GM18507 (cell line): Measurements from ENCODE around the gene AKIP1.
"Not testable (repeated sequence)": the region's sequence is repeated elsewhere in the genome, so short reads cannot be mapped to it uniquely, and the experiment has no call there.

Experiments
- DNase-seq: peaks from one replicate; pipeline ENCODE4 v3.0.0; 2011; ENCODE audit warnings: low read depth; ENCODE audit not compliant: insufficient read length; ENCODE audit errors: extremely low spot score
- FAIRE-seq: peaks from 2 replicates; lab custom pipeline; 2011; peaks lifted over from hg19 to GRCh38; lab: Jason Lieb, UNC

Gene AKIP1, protein sequence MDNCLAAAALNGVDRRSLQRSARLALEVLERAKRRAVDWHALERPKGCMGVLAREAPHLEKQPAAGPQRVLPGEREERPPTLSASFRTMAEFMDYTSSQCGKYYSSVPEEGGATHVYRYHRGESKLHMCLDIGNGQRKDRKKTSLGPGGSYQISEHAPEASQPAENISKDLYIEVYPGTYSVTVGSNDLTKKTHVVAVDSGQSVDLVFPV

DNA sequence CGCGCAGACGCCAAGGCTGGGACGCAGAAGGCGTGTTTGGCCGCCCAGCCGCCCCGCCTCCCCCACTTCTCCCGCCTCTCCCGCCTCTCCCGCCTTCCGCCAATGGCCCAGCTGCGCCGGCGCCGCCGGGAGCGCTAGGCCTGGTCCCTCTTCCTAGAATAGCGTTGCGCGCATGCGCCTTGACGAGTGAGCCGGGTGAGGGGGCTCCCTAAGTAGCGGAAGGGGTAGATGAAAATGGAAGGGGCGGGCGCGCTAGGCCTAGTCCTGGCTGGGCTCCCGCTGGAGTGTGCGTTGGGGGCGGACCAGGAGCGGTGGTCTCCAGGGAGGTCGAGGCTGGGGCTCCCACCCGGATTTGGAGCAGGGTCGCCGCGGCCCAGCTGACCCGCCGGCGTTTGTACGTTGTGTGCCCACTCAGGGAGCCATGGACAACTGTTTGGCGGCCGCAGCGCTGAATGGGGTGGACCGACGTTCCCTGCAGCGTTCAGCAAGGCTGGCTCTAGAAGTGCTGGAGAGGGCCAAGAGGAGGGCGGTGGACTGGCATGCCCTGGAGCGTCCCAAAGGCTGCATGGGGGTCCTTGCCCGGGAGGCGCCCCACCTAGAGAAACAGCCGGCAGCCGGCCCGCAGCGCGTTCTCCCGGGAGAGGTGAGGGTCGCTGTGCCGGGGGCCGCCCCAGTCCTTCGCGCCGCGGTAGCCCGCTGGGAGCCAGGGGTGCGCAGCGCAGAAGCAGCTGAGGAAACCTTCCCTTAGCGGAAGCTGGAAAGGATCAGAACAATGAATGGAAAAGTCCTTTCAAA lies at the start of gene AKIP1:
TSS of gene AKIP1 (plus strand) at position 161 of the 795 bp plus-strand sequence. CDS start at position 422, 261 bp downstream.
- FAIRE-seq = peak; percentile 78
- DNase-seq = peak; percentile 86

GRCh38 chr11:8863838-8864237 lies 47.2 kb upstream of the AKIP1 start:
- DNase-seq (no peak), FAIRE-seq (no peak)

DNA sequence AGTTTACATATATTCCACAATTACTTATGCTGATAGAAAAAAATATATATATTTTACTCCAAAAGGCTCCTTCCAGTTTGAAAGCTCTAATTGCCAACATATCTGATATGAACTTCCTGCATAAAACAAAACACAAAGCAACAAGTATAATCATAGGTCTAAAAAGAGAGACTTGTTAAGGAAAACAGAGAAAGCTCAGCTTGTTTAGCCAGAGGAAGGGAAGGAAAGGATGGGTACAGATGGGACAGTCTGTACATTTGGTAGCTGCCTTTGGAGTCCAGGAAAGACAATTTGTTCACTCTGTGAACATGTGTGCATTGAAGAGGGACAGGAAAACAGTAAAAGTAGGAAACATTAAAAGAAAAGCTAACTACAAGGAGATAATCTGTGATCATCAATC lies 45.7 kb upstream of the AKIP1 start:
- DNase-seq (no peak), FAIRE-seq (no peak)

- FAIRE-seq (no peak), DNase-seq (no peak)
Observed at GRCh38 chr11:8867035-8867434, 44.0 kb upstream of the AKIP1 start.

DNA sequence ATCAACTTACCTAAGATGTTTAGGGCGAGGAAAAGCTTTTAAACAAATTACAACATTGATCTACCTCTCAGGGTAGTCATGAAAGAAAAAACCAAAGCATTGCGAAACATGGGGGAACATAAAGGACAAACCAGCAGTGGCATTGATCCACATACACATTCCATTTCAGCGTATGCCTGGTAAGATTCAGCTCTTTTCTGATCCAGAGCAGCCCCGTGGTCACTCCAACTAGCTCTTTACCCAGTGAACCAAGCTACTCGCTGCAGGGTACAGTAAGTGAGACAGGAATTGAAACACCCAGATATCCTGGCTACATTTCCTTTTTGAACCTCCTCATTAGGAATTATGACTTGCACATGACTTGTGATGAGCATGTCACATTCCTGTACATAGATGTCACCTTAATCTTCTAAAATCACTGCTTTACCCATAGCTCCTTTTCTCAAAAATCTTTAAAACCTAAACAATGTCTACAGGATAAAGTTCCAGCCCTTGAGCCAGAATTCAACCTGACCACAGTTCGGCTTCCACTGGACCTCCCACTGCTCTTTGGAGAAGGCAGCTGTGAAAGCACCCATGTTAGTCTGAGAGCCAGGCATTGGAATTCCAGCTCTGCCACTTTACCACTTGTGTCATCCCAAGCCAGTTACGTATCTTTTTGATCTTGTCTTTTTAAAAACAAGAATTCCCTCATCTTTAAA lies 42.9 kb upstream of the AKIP1 start:
- FAIRE-seq (no peak), DNase-seq (no peak)

DNA sequence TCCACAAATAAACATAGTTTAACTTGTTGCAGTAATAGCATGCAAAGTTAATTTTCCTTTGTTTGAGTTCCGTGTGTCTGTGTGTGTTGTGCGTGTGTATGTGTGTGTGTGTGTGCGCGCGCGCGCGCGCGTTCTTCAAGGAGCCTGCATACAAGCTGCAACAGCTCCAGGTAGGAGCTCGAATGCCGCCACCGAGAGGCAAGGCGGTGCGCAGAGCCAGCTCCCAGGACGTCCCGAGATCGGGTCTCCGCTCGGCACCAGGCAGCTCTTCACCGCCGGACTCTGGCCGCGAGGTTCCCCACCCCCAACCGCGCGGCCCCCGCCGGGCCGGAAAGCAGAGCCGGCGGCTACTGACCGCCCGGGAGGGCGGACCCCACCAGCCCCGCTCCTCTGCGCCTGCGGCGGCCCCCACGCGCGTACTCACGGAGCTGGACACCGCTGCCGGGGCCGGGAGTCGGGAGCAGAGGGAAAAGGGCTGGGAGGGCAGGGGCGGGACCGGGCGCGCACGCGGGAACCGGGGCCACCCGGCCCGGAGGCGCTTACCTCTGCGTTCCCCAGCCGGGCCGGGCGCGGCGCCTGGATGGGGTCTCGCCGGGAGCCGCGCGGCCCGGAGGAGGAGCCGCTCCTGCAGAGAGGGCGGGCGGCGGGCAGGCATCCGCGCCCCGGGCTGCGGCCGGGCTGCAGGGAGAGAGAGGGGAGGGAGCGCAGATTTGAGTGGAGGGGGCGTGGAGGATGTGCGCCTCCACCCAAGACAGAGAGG lies 40.4 kb upstream of the AKIP1 start:
- no peak for FAIRE-seq

GRCh38 chr11:8871171-8871775 lies 39.7 kb upstream of the AKIP1 start:
- DNase-seq (no peak), FAIRE-seq (no peak)

More for the DNA sequence above, 40.4 kb upstream of the AKIP1 start:
- DNase-seq = no peak

- DNase-seq (no peak), FAIRE-seq (no peak)
Observed at GRCh38 chr11:8871962-8872361, 39.0 kb upstream of the AKIP1 start.

- FAIRE-seq (no peak), DNase-seq (no peak)
Observed at GRCh38 chr11:8873741-8874405, 37.1 kb upstream of the AKIP1 start.

DNA sequence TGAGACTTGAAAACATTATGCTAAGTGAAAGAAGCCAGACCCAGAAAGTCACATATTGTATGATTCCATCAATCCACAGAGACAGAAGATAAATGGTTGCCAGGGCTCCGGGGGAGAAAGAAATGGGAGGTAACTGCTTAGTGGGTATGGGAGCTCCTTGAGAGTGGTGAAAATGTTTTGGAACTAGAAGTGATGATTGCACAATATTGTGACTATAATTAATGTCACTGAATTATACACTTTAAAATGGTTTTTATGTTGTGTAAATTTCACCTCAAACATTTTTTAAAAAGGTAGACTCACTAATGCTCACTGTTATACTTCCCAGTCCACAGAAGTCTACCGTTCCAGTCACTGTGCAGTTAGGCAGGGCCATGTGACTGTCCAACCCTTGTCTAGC lies 32.2 kb upstream of the AKIP1 start:
- FAIRE-seq (no peak), DNase-seq (no peak)

DNA sequence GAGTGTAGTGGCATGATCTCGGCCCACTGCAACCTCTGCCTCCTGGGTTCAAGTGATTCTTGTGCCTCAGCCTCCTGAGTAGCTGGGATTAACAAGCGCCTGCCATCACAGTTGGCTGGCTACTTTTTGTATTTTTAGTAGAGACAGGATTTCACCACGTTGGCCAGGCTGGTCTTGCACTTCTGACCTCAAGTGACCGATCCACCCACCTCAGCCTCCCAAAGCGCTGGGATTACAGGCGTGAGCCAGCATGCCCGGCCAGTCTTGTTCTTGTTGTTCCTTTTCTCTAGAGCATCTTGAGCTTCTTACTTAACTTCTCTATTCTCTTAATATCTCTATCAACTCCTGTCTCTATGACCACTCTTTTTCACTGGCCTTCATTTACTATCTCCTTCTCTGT lies 29.4 kb upstream of the AKIP1 start:
- DNase-seq, FAIRE-seq: not testable (repeated sequence)

DNA sequence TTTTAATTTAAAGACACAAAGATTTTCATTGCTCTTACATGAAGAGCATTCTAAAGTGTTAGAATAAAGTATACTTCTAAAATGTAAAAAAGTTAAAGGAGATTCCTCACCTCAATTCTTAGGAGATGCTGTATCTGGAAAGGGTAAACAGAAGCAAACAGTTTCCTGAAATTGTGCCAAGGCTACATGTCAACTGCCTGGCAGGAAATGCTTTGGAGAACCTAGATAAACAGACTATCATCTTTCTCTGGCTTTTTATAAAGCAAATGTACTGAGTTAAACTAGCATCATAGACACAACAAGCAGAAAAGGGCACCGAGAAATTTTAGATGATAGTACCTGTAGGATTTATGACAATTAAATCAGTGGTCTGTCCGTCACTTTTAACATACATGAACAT lies 24.7 kb upstream of the AKIP1 start:
- DNase-seq (no peak), FAIRE-seq (no peak)

- not testable (repeated sequence) for FAIRE-seq, DNase-seq
Observed at GRCh38 chr11:8891185-8891584, 19.8 kb upstream of the AKIP1 start.

DNA sequence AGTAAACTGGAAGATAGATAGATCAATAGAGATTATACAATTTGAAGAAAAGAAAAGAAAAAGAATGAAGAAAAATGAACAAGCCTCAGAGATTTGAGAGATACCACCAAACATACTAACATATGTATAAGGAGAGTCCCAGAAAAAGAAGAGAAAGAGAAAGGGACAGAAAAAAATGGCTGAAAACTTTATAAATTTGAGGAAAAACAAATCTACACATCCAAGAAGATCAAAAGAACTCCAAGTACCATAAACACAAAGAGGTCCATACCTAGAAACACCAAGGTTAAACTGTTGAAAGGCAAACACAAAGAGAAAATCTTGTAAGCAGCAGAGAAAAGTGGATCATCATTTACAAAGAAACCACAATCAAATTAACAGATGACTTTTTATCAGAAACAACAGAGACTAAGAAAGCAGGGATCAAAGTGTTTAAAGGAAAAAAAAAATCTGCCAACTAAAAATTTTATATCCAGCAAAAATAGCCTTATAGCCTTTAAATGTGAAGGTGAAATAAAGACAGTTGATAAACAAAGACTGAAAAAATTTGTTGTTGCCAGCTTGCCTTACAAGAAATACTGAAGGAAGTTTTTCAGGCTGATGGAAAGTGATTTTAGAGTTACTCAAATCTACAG lies 11.8 kb upstream of the AKIP1 start:
- DNase-seq = no peak
- FAIRE-seq = no peak

DNA sequence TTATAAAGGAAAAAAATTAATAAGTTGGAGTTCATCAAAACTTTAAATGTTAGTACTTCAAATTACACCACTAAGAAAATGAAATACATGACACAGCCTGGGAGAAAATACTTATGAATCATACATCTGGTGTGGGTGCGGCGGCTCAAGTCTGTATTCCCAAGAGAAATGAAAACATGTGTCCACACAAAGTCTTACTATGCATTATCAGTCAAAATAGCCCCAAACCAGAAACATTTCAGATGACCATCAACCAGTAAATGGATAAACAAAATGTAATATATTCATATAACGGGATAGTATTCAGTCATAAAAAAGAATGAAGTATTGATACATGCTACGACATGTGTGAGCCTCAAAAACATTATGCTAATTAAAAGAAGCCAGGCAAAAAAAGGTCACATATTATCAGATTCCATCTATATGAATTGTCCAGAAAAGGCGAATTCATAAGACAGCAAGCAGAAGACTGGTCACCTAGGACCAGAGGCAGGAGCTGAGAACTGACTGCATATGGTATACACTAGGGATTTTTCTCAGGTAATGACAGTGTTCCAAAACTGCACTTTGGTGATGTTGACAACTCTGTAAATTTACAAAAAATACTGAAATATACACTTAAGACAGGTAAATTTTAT lies 5.3 kb upstream of the AKIP1 start:
- no peak for DNase-seq
- FAIRE-seq = no peak

DNA sequence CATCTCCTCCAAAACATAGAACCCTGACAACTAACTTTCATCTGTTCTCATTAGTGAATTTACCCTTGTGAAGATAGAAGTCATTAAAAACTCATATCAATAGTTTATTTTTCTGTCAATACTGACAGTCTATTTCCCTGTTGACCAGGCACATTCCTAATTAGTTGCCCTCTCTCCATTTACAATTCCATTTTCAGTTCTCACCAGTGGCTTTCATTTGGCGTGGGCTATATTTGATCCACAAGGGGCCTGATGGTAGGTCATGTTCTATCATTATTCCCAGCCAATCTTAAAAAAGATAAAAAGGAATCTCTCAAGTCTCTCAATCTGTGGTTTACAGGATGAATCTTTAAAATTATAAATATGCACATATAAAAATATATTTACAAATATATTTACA lies 3.9 kb upstream of the AKIP1 start:
- FAIRE-seq (no peak), DNase-seq (no peak)

GRCh38 chr11:8908099-8908498 lies 2.9 kb upstream of the AKIP1 start:
- no peak for DNase-seq
- FAIRE-seq = no peak

DNA sequence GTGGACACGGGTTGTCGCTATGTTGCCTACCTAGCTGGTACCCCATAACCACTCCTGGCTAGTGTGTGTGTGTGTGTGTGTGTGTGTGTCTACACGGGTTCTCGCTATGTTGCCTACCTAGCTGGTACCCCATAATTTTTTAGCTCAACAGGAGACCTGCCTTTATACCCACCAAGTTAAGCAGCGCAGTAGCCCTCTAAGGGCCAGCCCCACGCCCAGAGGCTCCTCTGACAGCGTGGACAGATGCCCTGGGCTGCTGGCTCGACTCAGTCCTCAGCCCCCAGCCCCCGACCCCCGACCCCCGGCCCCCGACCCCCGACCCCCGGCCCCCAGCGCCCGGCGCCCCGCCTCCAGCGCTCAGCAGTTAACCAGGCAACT lies 351 bp upstream of the AKIP1 start:
- DNase-seq = no peak
- FAIRE-seq = peak; percentile 24
